ENCODE results near the gene TDO2. TPM values are rescaled to one million over a fixed set of nuclear protein-coding genes. Genes with fewer than 3 reads are reported as not detected.

TDO2 gene
- total RNA-seq, 6 experiments from 2014 or later, result 158 to 634 (median 569) TPM

GRCh38 chr4:155883895-155884294 lies 19.6 kb upstream of the TDO2 start:
- Histone ChIP-seq H3K27ac (peak overlapping the region; percentile 54 to 85 (median 75)), H3K36me3 (no peaks in the 10 kb centered on the region), H3K4me1 (peaks cover 0 to 74% (median 24%) of the 10 kb centered on the region in 4 donors), H3K27me3 (no peaks in the 10 kb centered on the region), H3K4me3 (no peak overlapping the region), H3K9me3 (no peaks in the 10 kb centered on the region)
- TF ChIP-seq POLR2A (IDR thresholded peaks at IDR 0.05) (no peak), CTCF (IDR thresholded peaks at IDR 0.05) (no peak)
- intact Hi-C loops (cut with DNase I), result no loop called here
- ATAC-seq, result peak; percentile 57 to 71 (median 66)
- 21% methylated on average over 3 of the region's 3 CpGs for WGBS (ENCODE audit: insufficient coverage, low coverage, low lambda C conversion rate, missing lambda C conversion rate)
- DNase-seq, result peak in 1 of 3 donors; percentile 65

- TF ChIP-seq CTCF (IDR thresholded peaks at IDR 0.05), result no peak
- no peak for TF ChIP-seq POLR2A (IDR thresholded peaks at IDR 0.05)
- WGBS (ENCODE audit: insufficient coverage, low coverage, low lambda C conversion rate, missing lambda C conversion rate), result 11% methylated on average over 4 of the region's 6 CpGs
- H3K4me1 ChIP-seq, result peaks cover 0 to 80% (median 27%) of the 10 kb centered on the region in 4 donors
- H3K9me3 ChIP-seq, result no peaks in the 10 kb centered on the region
- intact Hi-C loops (cut with DNase I), result no loop called here
- H3K4me3 ChIP-seq, result peak overlapping the region in 2 of 3 donors; percentile 2 to 9
- DNase-seq (no peak), ATAC-seq (peak; percentile 38 to 58 (median 53))
- H3K36me3 ChIP-seq, result no peaks in the 10 kb centered on the region
- H3K27ac ChIP-seq, result peak overlapping the region; percentile 39 to 85 (median 75)
- H3K27me3 ChIP-seq, result no peaks in the 10 kb centered on the region
Observed at GRCh38 chr4:155885666-155886065, 17.8 kb upstream of the TDO2 start.

GRCh38 chr4:155887045-155887444 lies 16.5 kb upstream of the TDO2 start:
- TF ChIP-seq POLR2A (IDR thresholded peaks at IDR 0.05) (no peak), CTCF (IDR thresholded peaks at IDR 0.05) (no peak)
- DNase-seq, result no peak
- intact Hi-C loops (cut with DNase I), result no loop called here
- WGBS (ENCODE audit: insufficient coverage, low coverage, low lambda C conversion rate, missing lambda C conversion rate), result 42% methylated on average over 1 of the region's 1 CpG
- Histone ChIP-seq H3K4me1 (peaks cover 0 to 71% (median 23%) of the 10 kb centered on the region in 4 donors), H3K27me3 (no peaks in the 10 kb centered on the region), H3K9me3 (no peaks in the 10 kb centered on the region), H3K4me3 (no peak overlapping the region), H3K36me3 (no peaks in the 10 kb centered on the region), H3K27ac (peak overlapping the region; percentile 11 to 85 (median 75))
- no peak for ATAC-seq

- Histone ChIP-seq H3K4me3 (no peak overlapping the region), H3K4me1 (peaks cover 0 to 61% (median 18%) of the 10 kb centered on the region in 4 donors), H3K27me3 (no peaks in the 10 kb centered on the region), H3K36me3 (no peaks in the 10 kb centered on the region), H3K27ac (peak overlapping the region in 2 of 3 donors; percentile 2 to 75), H3K9me3 (no peaks in the 10 kb centered on the region)
- 60% methylated on average over 6 of the region's 6 CpGs for WGBS (ENCODE audit: insufficient coverage, low coverage, low lambda C conversion rate, missing lambda C conversion rate)
- DNase-seq, result no peak
- TF ChIP-seq POLR2A (IDR thresholded peaks at IDR 0.05) (no peak), CTCF (IDR thresholded peaks at IDR 0.05) (no peak)
- ATAC-seq, result no peak
- intact Hi-C loops (cut with DNase I), result no loop called here
Observed at GRCh38 chr4:155887847-155888570, 15.5 kb upstream of the TDO2 start.

Measured in right lobe of liver (tissue), 6 donors.